Erythroblast (primary cell): ENCODE data around the gene STAT3.
"Not testable (repeated sequence)": the region's sequence is repeated elsewhere in the genome, so short reads cannot be mapped to it uniquely, and the experiment has no call there.

Experiments used
- DNase-seq, 2 experiments: peaks; one replicate each; lab custom pipeline; 2025; lab: John Stamatoyannopoulos, UW
- GATA1 ChIP-seq: IDR thresholded peaks from 2 replicates; pipeline ENCODE4 v1.6.1; 2011; ENCODE audit warnings: low read depth, mild to moderate bottlenecking, control low read depth, low read length, moderate library complexity
- POLR2A ChIP-seq: IDR thresholded peaks from 2 replicates; pipeline ENCODE4 v1.6.1; 2011; ENCODE audit warnings: mild to moderate bottlenecking, low read length

STAT3 gene

GRCh38 chr17:42388381-42389134, at the start of gene STAT3:
STAT3 (minus strand) TSS chr17:42388442; CDS start chr17:42348516, 39,926 bp downstream.
- peak; percentile 100 for DNase-seq
- TF ChIP-seq GATA1: no peak
- TF ChIP-seq POLR2A: peak; percentile 76

- DNase-seq: no peak
- no peak for TF ChIP-seq GATA1
- TF ChIP-seq POLR2A: no peak
These were observed 48.1 kb upstream of the STAT3 start for GRCh38 chr17:42436391-42436790.

GRCh38 chr17:42431758-42432161, 43.5 kb upstream of the STAT3 start:
- no peak for DNase-seq
- TF ChIP-seq GATA1 (no peak), POLR2A (no peak)

- TF ChIP-seq GATA1 (no peak), POLR2A (no peak)
- DNase-seq: peak; percentile 23 to 45
These were observed 41.6 kb upstream of the STAT3 start for GRCh38 chr17:42429726-42430447.

GRCh38 chr17:42428141-42428944, 40.1 kb upstream of the STAT3 start:
- no peak for TF ChIP-seq GATA1
- no peak for TF ChIP-seq POLR2A
- peak; percentile 63 to 68 for DNase-seq

- no peak for DNase-seq
- TF ChIP-seq POLR2A: no peak
- TF ChIP-seq GATA1: no peak
These were observed 36.9 kb upstream of the STAT3 start for GRCh38 chr17:42424991-42425610.

- DNase-seq: no peak
- TF ChIP-seq GATA1 (no peak), POLR2A (no peak)
These were observed 35.5 kb upstream of the STAT3 start for GRCh38 chr17:42423766-42424165.

GRCh38 chr17:42422958-42423712, 34.9 kb upstream of the STAT3 start, which contains the start of gene CAVIN1:
CAVIN1 (minus strand) TSS chr17:42423256; CDS start chr17:42423097, 159 bp downstream.
- DNase-seq: peak; percentile 56 to 65
- TF ChIP-seq GATA1: no peak
- TF ChIP-seq POLR2A: peak; percentile 52

- TF ChIP-seq GATA1 (no peak), POLR2A (no peak)
- DNase-seq: peak; percentile 37 to 41
These were observed 34.2 kb upstream of the STAT3 start for GRCh38 chr17:42422412-42422957.

GRCh38 chr17:42421507-42422338, 33.5 kb upstream of the STAT3 start:
- no peak for DNase-seq
- TF ChIP-seq GATA1 (no peak), POLR2A (no peak)

GRCh38 chr17:42421136-42421506, 32.9 kb upstream of the STAT3 start:
- no peak for DNase-seq
- TF ChIP-seq POLR2A (no peak), GATA1 (no peak)

- DNase-seq: not testable (repeated sequence)
These were observed 29.7 kb upstream of the STAT3 start for GRCh38 chr17:42417981-42418380.
